T-helper 2 cell treated with Interferon-gamma antibody and Interleukin-4, amounts not matched to agents 5 μg/mL and 100 μg/mL, for 36 hours (primary cell): Measurements from ENCODE around the gene TYR.
"Not testable (repeated sequence)": the region's sequence is repeated elsewhere in the genome, so short reads cannot be mapped to it uniquely, and the experiment has no call there.

Experiments used
- DNase-seq: peaks from one replicate; pipeline ENCODE4 v3.0.0; 2021; ENCODE audit warnings: low spot score
- H3K27ac Mint-ChIP-seq: one replicate; pipeline ENCODE4 v1.8.0; 2021; ENCODE audit warnings: mild to moderate bottlenecking, mixed read lengths
- H3K27me3 Mint-ChIP-seq: one replicate; pipeline ENCODE4 v1.8.0; 2021; ENCODE audit warnings: low read depth, mixed read lengths
- H3K36me3 Mint-ChIP-seq: one replicate; pipeline ENCODE4 v1.8.0; 2021; ENCODE audit warnings: low read depth, mixed read lengths
- H3K4me1 Mint-ChIP-seq: one replicate; pipeline ENCODE4 v1.8.0; 2021; ENCODE audit warnings: low read depth, mixed read lengths
- H3K4me3 Mint-ChIP-seq: one replicate; pipeline ENCODE4 v1.8.0; 2022; ENCODE audit warnings: mild to moderate bottlenecking, moderate library complexity, mixed read lengths
- H3K9me3 Mint-ChIP-seq: one replicate; pipeline ENCODE4 v1.8.0; 2021; ENCODE audit warnings: mixed read lengths

The TYR gene

GRCh38 chr11:89342880-89343572, 165.4 kb downstream of the TYR start:
- not testable (repeated sequence) for H3K4me3 Mint-ChIP-seq, DNase-seq, H3K27me3 Mint-ChIP-seq, H3K36me3 Mint-ChIP-seq, H3K27ac Mint-ChIP-seq, H3K4me1 Mint-ChIP-seq, H3K9me3 Mint-ChIP-seq
